ENCODE results near the gene PUM2.

The PUM2 gene

DNA sequence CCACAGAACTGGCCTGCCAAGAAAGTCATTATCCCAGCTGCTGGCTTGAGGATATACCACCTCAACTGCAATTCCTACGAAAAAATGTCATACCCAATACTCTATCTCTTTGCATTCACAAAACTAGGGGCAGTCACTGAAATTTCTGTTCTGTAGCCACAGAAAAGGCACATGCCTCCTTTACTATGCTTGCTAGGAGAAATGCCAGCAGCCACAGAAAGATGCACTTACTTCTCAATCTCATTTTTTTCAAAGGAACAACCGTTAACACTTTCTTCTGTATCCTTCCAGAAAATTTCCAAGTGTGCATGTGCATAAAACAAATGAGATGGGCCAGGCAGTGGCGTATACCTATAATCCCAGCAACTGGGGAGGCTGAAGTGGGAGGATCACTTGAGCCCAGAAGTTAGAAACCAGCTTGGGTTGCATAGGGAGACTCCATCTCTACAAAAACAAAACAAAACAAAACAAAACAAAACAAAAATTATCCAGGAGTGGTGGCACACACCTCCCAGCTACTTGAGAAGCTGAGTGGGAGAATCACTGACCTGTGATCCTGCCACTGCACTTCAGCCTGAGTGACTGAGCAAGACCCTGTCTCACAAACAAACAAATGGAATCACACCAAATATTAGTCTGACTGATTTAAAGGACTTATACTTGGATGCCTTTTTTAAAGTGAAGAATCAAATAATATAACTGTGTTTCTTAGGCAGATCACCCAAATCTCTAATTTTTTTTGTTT lies 22.4 kb upstream of the PUM2 start:
- TF ChIP-seq, protein P1, sequence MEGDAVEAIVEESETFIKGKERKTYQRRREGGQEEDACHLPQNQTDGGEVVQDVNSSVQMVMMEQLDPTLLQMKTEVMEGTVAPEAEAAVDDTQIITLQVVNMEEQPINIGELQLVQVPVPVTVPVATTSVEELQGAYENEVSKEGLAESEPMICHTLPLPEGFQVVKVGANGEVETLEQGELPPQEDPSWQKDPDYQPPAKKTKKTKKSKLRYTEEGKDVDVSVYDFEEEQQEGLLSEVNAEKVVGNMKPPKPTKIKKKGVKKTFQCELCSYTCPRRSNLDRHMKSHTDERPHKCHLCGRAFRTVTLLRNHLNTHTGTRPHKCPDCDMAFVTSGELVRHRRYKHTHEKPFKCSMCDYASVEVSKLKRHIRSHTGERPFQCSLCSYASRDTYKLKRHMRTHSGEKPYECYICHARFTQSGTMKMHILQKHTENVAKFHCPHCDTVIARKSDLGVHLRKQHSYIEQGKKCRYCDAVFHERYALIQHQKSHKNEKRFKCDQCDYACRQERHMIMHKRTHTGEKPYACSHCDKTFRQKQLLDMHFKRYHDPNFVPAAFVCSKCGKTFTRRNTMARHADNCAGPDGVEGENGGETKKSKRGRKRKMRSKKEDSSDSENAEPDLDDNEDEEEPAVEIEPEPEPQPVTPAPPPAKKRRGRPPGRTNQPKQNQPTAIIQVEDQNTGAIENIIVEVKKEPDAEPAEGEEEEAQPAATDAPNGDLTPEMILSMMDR (IDR thresholded peaks at IDR 0.05): no peak

DNA sequence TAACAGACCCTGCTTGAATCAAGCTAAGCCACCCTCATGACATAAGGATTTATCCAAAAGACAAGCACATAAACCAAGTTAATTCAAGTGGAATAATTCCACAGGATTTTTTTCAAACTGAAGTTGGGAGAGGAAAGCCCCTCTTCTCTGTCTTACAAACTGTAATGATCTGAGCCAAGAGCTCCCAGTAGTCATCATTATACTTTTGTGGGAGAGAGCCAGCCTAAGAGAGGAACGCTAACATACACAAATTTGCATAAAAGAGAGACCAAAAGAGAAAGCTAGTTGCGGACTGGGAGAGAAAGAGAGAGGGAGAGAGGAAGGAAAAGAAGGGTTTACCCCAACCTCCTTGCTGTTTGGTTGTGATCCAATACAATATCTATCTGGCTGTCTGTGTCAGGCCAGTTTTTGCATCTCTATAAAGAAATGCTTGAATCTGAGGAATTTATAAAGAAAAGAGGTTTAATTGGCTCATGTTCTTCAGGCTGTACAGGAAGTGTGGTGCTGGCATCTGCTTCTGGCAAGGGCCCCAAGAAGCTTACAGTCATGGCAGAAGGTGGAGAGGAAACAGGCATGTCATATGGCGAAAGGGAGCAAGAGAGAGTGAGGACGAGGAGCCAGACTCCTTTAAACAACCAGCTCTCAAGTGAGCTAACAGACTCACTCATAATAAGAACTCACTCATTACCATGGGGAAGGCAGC lies 20.8 kb upstream of the PUM2 start:
- TF ChIP-seq, protein P1 (IDR thresholded peaks at IDR 0.05): no peak

DNA sequence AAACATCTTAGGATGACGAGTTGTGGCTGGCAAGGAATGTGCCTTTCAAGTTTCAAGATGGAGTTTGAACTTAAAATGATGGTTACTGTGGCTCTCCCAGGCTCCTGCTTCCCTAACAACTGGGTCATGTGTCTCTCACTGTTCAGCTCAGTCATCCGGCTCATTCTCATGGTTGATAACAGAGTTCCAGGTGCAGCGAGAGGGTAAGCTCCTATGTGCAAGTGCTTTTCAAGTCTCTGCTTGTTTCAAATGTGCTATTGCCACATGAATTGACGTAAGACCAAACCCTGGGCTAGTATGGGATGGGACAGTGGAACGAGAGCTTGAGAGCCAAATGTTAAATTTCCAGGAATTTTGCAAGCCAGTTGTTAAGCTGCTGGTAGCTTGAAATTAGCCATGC lies 19.5 kb upstream of the PUM2 start:
- TF ChIP-seq, protein P1 (IDR thresholded peaks at IDR 0.05): no peak

DNA sequence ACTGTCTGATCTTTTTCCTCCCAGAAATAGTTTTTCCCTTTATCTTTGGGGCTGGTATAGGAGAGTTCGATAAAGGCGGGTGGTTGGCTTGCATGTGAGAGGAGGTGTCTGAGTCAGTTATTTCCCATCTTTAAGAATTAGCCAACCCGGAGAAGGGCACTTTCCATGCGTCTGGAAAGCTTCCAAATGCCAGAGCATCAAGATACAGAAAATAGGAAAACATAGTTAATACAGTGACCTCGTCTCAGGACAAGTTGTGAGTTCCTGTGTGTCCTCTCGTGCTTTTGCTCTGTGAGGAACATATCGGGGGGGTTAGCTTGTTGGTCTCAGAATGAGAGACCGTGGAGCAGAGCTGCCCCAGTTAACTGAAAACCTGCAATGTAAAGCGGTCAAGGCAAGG lies 18.7 kb upstream of the PUM2 start:
- TF ChIP-seq, protein P1 (IDR thresholded peaks at IDR 0.05): no peak

DNA sequence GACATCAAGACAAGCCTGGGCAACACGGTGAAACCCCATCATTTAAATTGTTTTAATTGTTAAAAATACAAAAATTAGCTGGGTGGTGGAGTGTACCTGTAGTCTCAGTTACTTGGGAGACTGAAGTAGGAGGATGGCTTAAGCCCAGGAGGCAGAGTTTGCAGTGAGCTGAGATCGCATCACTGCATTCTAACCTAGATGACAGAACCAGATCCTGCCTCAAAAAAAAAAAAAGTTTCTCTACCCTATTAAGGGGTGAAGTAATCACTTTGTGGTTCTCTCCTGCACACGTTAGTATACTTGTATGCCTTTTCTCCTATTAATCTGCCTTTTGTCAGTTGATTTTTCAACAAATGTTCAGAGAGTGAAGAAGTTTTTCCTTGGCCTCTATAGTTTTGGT lies 18.1 kb upstream of the PUM2 start:
- TF ChIP-seq, protein P1 (IDR thresholded peaks at IDR 0.05): no peak

DNA sequence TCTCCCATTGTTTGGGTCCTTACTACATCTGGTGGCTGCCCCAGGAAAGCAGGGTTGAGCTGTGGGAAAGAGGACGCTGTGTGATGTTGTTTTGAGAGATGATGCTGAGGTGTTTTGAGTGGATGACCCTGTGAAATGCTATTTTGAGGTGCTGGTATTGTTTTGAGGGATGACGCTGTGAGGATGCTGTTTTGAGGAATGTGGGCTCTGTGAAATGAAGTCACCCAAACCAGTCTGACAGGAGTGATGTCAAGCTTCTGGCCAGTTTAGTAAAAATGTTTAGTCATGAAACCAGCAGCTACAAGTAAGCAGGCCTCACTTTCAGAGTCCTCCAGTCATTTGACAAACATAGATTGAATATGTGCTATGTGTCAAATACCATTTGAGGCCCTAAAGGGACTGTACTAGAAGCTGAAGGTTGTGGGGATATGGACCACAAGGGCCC lies 16.1 kb upstream of the PUM2 start:
- TF ChIP-seq, protein P1 (IDR thresholded peaks at IDR 0.05): no peak

DNA sequence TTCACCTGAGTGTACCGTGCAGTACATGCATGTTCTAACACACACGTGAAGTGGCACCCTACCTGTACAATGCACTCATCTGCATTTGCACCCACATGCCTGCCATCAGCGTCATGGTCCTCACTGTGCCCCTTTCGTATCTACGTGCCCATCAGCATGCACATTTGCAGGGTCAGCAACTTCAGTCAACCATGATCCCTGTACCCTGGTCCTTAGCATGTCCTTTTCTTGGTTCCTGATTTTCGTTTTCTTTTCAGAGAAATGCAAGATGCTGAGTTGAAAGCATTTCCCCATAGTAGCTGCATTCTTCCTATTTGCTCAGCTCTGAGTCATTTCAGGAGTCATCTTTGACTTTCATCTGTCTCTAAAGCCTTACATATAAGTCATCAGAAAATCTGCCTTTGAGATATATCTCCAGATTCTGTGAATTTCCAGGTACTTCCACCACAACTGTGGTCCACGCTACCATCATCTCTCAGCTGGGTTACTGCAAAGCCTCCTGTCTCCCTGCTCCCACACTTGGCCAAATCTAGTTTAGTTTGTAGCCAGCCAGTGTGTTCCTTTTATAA lies 14.7 kb upstream of the PUM2 start:
- TF ChIP-seq, protein P1 (IDR thresholded peaks at IDR 0.05): no peak
